WI38 (cell line): Measurements from ENCODE around the gene LRWD1.
"Not testable (repeated sequence)": the region's sequence is repeated elsewhere in the genome, so short reads cannot be mapped to it uniquely, and the experiment has no call there.

Experiments
- H3K4me3 ChIP-seq: 2 replicates; pipeline ENCODE4 v1.5.1; 2011; ENCODE audit warnings: low read depth, mild to moderate bottlenecking, control low read depth, low read length
- CTCF ChIP-seq: IDR thresholded peaks from 2 replicates; pipeline ENCODE4 v1.5.1; 2012; ENCODE audit warnings: low read depth, mild to moderate bottlenecking, control low read depth, low read length

LRWD1 gene

DNA sequence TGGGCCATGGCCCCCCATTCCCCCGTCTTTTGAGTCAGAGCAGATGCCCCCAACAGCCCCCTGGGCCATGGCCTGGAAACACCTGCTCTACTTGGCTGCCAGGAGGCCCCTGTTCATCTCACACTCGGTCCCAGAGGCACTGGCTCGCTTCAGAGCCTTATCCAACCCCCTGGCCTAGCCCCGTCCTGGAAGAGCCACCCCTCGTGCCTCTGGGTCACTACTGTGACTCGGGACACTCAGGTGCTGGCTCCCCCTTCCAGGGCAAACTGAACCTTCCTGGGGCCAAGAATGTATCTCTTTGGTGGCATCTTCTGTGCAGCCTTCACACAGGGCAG is 7.0 kb downstream of the LRWD1 start:
- no peak overlapping the region for H3K4me3 ChIP-seq
- no peak for TF ChIP-seq CTCF

- TF ChIP-seq CTCF = no peak
- no peak overlapping the region for H3K4me3 ChIP-seq
These were observed 7.6 kb downstream of the LRWD1 start for GRCh38 chr7:102472126-102473041.

GRCh38 chr7:102473271-102473991 is 8.6 kb downstream of the LRWD1 start:
- no peak for TF ChIP-seq CTCF
- no peak overlapping the region for H3K4me3 ChIP-seq

DNA sequence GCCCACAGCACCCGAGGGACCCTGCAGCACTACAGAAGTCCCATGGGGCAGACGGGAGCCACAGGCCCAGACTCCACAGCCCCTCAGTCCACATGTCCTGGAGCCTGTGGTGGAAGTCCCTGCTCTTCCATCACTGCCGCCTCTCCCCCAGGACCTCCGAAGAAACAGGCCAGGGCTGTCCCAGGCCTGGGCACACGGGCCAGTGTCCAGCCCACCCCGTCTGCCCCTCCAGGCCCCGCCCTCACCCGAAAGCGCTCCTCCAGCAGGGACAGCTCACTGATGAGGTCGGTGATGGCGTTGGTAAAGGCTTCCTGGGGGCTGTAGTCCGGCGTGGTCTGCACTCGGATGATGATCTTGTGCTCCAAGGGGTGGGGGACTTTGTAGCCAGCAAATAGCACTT is 9.3 kb downstream of the LRWD1 start:
- H3K4me3 ChIP-seq = not testable (repeated sequence)

DNA sequence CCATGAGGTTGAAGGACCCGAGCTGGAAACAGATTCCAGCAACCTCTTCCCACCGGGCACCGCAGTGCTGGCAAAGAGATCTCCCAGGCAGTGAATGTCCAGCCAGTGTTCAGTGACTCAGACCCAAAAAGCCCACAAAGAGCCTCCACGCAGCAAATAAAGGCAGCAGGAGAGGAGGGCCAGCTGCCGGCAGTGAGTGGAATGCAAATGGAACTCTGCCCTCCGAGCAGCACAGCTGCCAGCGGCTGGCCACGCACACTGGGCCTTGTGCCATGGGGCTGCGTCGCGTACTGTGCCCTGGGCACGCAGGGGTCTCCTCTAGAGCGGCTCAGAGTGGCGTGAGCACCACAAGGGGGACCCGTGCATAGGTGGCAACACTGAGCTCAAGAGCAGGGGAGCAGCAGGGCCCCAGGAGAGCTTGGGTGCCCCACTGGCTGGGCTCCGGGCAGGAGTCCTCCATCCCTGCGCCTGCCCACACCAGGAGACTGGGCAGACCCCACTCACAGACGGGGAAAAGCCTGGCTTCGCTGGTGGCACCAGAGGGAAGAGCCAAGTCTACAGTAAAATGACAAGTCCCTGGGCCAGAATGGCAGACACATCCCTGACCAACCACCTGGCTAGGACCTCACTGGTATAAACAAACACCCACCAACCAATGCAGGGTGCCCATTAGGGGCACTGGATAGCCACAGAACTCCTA is 10.1 kb downstream of the LRWD1 start:
- not testable (repeated sequence) for H3K4me3 ChIP-seq

DNA sequence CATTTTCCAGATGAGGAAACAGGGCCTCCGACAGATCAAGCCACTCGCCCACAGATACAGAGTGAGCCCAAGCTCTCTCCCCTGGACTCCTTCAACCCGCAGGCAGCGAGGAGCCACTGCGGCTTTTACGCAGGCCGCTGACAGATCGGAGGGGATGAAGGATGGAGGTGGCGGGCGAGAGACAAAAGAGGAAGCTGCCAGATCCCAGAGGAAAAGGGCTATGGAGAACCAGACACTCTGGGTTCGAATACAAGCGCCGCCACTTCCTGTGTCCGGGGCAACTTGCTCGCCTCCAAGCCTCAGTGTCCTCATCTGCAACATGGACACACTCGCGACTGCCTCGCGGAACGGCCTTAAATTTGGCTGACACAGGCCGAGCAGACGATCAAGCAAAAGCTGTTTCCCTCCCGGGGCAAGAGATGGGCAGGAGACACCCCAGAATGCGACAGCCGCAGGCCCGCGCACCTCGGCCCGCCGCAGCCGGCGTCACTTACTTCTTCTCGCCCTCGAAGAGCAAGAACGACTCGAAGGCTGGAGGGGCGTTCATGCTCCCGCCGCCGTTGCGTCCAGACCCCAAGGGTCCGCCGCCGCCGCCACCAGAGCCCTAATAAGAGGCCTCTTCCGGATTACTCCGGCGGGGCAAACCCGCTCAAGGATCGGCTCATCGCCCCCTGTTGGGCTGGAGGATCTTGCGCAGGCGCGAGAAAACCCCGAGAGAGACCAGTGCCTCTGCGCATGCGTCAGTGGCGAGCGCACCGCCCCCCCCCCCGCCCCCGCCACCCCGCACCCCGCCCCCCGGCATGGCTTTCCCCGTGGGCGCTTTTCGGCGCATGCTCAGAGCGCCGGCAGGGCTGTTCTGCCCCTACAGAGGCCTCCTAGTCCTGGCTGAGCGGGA is 13.8 kb downstream of the LRWD1 start, which contains the start of gene POLR2J:
Gene POLR2J (minus strand): TSS at position 609 of the 895 bp plus-strand sequence. CDS start 62 bp downstream, at position 547.
- H3K4me3 ChIP-seq = peak within 1 kb of the TSS; percentile 47

DNA sequence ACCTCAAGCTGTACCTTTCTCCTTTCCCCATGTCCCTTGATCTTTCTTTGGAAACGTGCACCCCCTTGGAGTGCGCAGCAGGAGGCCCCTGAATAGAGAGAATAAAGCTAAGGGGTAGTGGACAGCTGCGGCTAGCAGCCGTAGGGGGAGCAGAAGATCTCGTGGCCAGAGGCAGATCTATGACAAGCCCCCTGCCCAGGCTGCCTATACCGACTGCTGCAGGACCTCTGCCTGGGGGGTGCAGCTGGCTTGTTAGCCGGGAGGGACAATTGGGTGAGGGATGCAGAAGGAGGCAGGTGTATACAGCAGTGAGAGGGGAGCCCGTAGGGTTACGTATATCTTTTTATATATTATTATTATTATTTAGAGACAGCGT is 14.4 kb downstream of the LRWD1 start:
- H3K4me3 ChIP-seq = not testable (repeated sequence)

- not testable (repeated sequence) for H3K4me3 ChIP-seq
- peak; percentile 32 for TF ChIP-seq CTCF
These were observed 15.3 kb downstream of the LRWD1 start for GRCh38 chr7:102479982-102480637.

DNA sequence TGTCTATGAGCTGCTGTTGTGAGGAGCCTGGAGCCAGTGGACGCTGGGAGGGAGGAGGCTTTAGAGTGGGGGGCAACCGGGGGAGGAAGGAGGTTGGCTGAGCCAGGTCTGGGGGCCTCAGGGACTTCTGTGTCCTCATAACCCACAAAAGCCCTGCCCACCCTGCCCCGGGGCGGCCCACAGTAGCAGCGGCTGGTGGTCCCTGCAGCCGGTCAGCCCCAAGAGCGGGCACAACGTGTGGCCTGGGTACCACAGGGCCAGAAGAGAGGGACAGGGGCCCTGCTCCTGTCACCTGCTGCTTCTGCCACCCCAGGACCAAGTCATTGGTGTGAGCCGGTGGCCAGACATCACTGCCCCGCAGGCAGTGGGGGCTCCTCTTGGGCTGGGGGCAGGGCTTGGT is 17.2 kb downstream of the LRWD1 start:
- not testable (repeated sequence) for H3K4me3 ChIP-seq

GRCh38 chr7:102484317-102484716 is 19.5 kb downstream of the LRWD1 start:
- not testable (repeated sequence) for H3K4me3 ChIP-seq

- H3K4me3 ChIP-seq = not testable (repeated sequence)
These were observed 25.8 kb downstream of the LRWD1 start for GRCh38 chr7:102490529-102491075.

- not testable (repeated sequence) for H3K4me3 ChIP-seq
These were observed 28.6 kb downstream of the LRWD1 start for GRCh38 chr7:102493220-102493935.

- not testable (repeated sequence) for H3K4me3 ChIP-seq
These were observed 29.2 kb downstream of the LRWD1 start for GRCh38 chr7:102494026-102494425.
